HepG2 (cell line): ENCODE measurements around the gene SLC25A45.

Experiments used
- FOSL1 ChIP-seq: sonication (generic); formaldehyde crosslinking; IDR thresholded peaks from 2 replicates; pipeline ENCODE4 v1.9.0; 2021; ENCODE audit warnings: missing genetic modification reagents, borderline replicate concordance
- HINFP ChIP-seq: sonication (generic); formaldehyde crosslinking; IDR thresholded peaks from 2 replicates; pipeline ENCODE4 v1.4.0; 2020; ENCODE audit warnings: low read depth, mild to moderate bottlenecking, missing genetic modification reagents
- NRL ChIP-seq: sonication (generic); formaldehyde crosslinking; IDR thresholded peaks from 2 replicates; pipeline ENCODE4 v1.5.0; 2020; ENCODE audit warnings: missing genetic modification reagents, mild to moderate bottlenecking, moderate library complexity, borderline replicate concordance
- POLR2A ChIP-seq, 2 experiments: IDR thresholded peaks; 2 replicates each; pipeline ENCODE4 v1.6.1; 2011; ENCODE audit warnings: low read depth in 2 of 2, low read length in 2 of 2, mild to moderate bottlenecking in 1 of 2, moderate library complexity in 1 of 2; ENCODE audit not compliant: insufficient read depth in 1 of 2
- TARDBP ChIP-seq: sonication (generic); formaldehyde crosslinking; IDR thresholded peaks from 2 replicates; pipeline ENCODE4 v1.8.0; 2022; ENCODE audit warnings: mild to moderate bottlenecking, missing genetic modification reagents
- TEAD3 ChIP-seq: optimal IDR thresholded peaks from 2 replicates; pipeline ENCODE3; 2016; ENCODE audit warnings: borderline replicate concordance
- YY1 ChIP-seq: IDR thresholded peaks from 2 replicates; pipeline ENCODE4 v1.6.1; 2011; ENCODE audit warnings: low read length, low read depth, moderate library complexity, mild to moderate bottlenecking; ENCODE audit not compliant: insufficient read depth, insufficient replicate concordance
- ZFP36L2 ChIP-seq: sonication (generic); formaldehyde crosslinking; IDR thresholded peaks from 2 replicates; pipeline ENCODE4 v1.4.0; 2020; ENCODE audit warnings: missing genetic modification reagents

GRCh38 chr11:65338676-65339075 is 43.8 kb downstream of the SLC25A45 start:
- TF ChIP-seq TEAD3 (CRISPR knock-in tag) (no peak), HINFP (CRISPR knock-in tag) (no peak), YY1 (no peak), TARDBP (CRISPR knock-in tag) (no peak), ZFP36L2 (CRISPR knock-in tag) (no peak), POLR2A (IDR thresholded peaks at IDR 0.05; ENCODE audit: insufficient read depth in 1 of 2, low read depth in 2 of 2, low read length in 2 of 2) (no peak), NRL (CRISPR knock-in tag) (no peak), FOSL1 (no peak)
